WERI-Rb-1 (cell line): ENCODE data around the gene SLC45A1.
"Not testable (repeated sequence)": the region's sequence is repeated elsewhere in the genome, so short reads cannot be mapped to it uniquely, and the experiment has no call there.

Experiments used
- DNase-seq: peaks from one replicate; pipeline ENCODE4 v3.0.0-alpha.2; 2020
- H3K27ac ChIP-seq: fragments of 250-450 bp; sonication (Bioruptor Pico); 2 replicates; pipeline ENCODE4 v1.5.1; 2020; ENCODE audit warnings: mild to moderate bottlenecking, moderate library complexity
- H3K27me3 ChIP-seq: fragments of 250-450 bp; sonication (Bioruptor Pico); 2 replicates; pipeline ENCODE4 v1.5.1; 2021; ENCODE audit warnings: mild to moderate bottlenecking, low read depth, moderate library complexity; ENCODE audit not compliant: insufficient read depth, severe bottlenecking
- H3K36me3 ChIP-seq: fragments of 250-450 bp; sonication (Bioruptor Pico); 2 replicates; pipeline ENCODE4 v1.5.1; 2020; ENCODE audit warnings: mild to moderate bottlenecking, moderate library complexity
- H3K4me3 ChIP-seq: 2 replicates; pipeline ENCODE4 v1.5.1; 2011; ENCODE audit warnings: low read depth, mild to moderate bottlenecking, control low read depth, low read length
- H3K9me3 ChIP-seq: fragments of 250-450 bp; sonication (Bioruptor Pico); 2 replicates; pipeline ENCODE4 v1.5.1; 2021; ENCODE audit warnings: mild to moderate bottlenecking, moderate library complexity; ENCODE audit not compliant: severe bottlenecking
- TF ChIP-seq, protein P1 (sequence below): IDR thresholded peaks from 2 replicates; pipeline ENCODE4 v1.5.1; 2011; ENCODE audit warnings: low read depth, mild to moderate bottlenecking, control low read depth, inconsistent platforms, low read length

SLC45A1 gene

GRCh38 chr1:8317647-8318381 is at the start of gene SLC45A1:
SLC45A1 (plus strand) TSS chr1:8318114; CDS start chr1:8324330, 6,216 bp downstream.
- TF ChIP-seq, protein P1, sequence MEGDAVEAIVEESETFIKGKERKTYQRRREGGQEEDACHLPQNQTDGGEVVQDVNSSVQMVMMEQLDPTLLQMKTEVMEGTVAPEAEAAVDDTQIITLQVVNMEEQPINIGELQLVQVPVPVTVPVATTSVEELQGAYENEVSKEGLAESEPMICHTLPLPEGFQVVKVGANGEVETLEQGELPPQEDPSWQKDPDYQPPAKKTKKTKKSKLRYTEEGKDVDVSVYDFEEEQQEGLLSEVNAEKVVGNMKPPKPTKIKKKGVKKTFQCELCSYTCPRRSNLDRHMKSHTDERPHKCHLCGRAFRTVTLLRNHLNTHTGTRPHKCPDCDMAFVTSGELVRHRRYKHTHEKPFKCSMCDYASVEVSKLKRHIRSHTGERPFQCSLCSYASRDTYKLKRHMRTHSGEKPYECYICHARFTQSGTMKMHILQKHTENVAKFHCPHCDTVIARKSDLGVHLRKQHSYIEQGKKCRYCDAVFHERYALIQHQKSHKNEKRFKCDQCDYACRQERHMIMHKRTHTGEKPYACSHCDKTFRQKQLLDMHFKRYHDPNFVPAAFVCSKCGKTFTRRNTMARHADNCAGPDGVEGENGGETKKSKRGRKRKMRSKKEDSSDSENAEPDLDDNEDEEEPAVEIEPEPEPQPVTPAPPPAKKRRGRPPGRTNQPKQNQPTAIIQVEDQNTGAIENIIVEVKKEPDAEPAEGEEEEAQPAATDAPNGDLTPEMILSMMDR = no peak
- H3K27ac ChIP-seq = no peak within 1 kb of the TSS
- H3K4me3 ChIP-seq = peak within 1 kb of the TSS; percentile 60
- DNase-seq = peak; percentile 68
- H3K9me3 ChIP-seq = no peaks in the 10 kb centered on the region
- H3K36me3 ChIP-seq = no peaks in the 10 kb centered on the region
- H3K27me3 ChIP-seq = no peaks in the 10 kb centered on the region

DNA sequence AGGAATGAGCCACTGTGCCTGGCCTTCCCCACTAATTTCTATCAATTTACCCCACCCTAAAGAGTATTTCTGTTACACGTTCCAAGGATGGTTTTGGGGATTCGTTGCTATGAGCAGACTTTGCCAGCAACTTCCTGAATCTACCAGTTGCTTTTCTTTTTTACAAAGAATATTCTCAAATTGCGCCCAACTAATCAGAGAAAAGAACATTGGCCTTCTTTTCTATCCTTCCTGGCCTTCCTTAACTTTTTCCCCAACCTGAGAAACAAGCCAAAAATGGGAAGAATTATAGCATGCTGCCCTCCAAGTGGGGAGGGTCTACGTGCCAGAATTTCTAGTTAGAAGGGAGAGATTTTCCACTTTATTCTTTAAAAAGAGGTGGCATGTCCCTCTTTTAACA is 44.9 kb upstream of the SLC45A1 start:
- no peaks in the 10 kb centered on the region for H3K27me3 ChIP-seq
- no peak overlapping the region for H3K27ac ChIP-seq
- no peaks in the 10 kb centered on the region for H3K9me3 ChIP-seq
- H3K36me3 ChIP-seq = no peaks in the 10 kb centered on the region
- TF ChIP-seq, protein P1 = no peak
- DNase-seq = no peak
- H3K4me3 ChIP-seq = no peak overlapping the region

- Histone ChIP-seq H3K27me3 (no peaks in the 10 kb centered on the region), H3K27ac (no peak overlapping the region), H3K36me3 (no peaks in the 10 kb centered on the region), H3K4me3 (no peak overlapping the region), H3K9me3 (no peaks in the 10 kb centered on the region)
- DNase-seq = no peak
- TF ChIP-seq, protein P1 = no peak
Measured at GRCh38 chr1:8274352-8274751, 43.6 kb upstream of the SLC45A1 start.

- Histone ChIP-seq H3K27me3 (no peaks in the 10 kb centered on the region), H3K4me3 (no peak overlapping the region), H3K27ac (no peak overlapping the region), H3K9me3 (no peaks in the 10 kb centered on the region), H3K36me3 (no peaks in the 10 kb centered on the region)
- DNase-seq = no peak
- TF ChIP-seq, protein P1 = no peak
Measured at GRCh38 chr1:8276173-8276914, 41.6 kb upstream of the SLC45A1 start.

- Histone ChIP-seq H3K27ac (no peak overlapping the region), H3K27me3 (no peaks in the 10 kb centered on the region), H3K36me3 (no peaks in the 10 kb centered on the region), H3K9me3 (no peaks in the 10 kb centered on the region), H3K4me3 (no peak overlapping the region)
- TF ChIP-seq, protein P1 = no peak
- no peak for DNase-seq
Measured at GRCh38 chr1:8276932-8277331, 41.0 kb upstream of the SLC45A1 start.

GRCh38 chr1:8278677-8279076 is 39.2 kb upstream of the SLC45A1 start:
- DNase-seq, H3K9me3 ChIP-seq, H3K27ac ChIP-seq, H3K27me3 ChIP-seq, H3K36me3 ChIP-seq, H3K4me3 ChIP-seq: not testable (repeated sequence)
